ENCODE data around the gene SERPINB7.

SERPINB7 gene

GRCh38 chr18:63765837-63766236, 9.4 kb upstream of the SERPINB7 start:
- Mint-ChIP-seq H3K27ac (no peak overlapping the region), H3K9me3 (ENCODE audit: low read depth) (peaks cover 4% of the 10 kb centered on the region), H3K4me1 (ENCODE audit: low read depth) (no peaks in the 10 kb centered on the region), H3K27me3 (peaks cover 5% of the 10 kb centered on the region), H3K4me3 (no peak overlapping the region), H3K36me3 (no peaks in the 10 kb centered on the region)

GRCh38 chr18:63773551-63773950, 1.7 kb upstream of the SERPINB7 start:
- no peak overlapping the region for H3K4me3 Mint-ChIP-seq
- no peaks in the 10 kb centered on the region for H3K4me1 Mint-ChIP-seq (ENCODE audit: low read depth)
- H3K27me3 Mint-ChIP-seq, result peaks cover 11% of the 10 kb centered on the region
- no peak overlapping the region for H3K27ac Mint-ChIP-seq
- H3K36me3 Mint-ChIP-seq, result no peaks in the 10 kb centered on the region
- H3K9me3 Mint-ChIP-seq (ENCODE audit: low read depth), result no peaks in the 10 kb centered on the region

GRCh38 chr18:63774511-63774910, 707 bp upstream of the SERPINB7 start:
- no peak overlapping the region for H3K27ac Mint-ChIP-seq
- H3K4me1 Mint-ChIP-seq (ENCODE audit: low read depth), result no peaks in the 10 kb centered on the region
- no peaks in the 10 kb centered on the region for H3K9me3 Mint-ChIP-seq (ENCODE audit: low read depth)

GRCh38 chr18:63779386-63779785, 4.2 kb downstream of the SERPINB7 start:
- Mint-ChIP-seq H3K4me1 (ENCODE audit: low read depth) (no peaks in the 10 kb centered on the region), H3K9me3 (ENCODE audit: low read depth) (no peaks in the 10 kb centered on the region), H3K27me3 (no peaks in the 10 kb centered on the region), H3K36me3 (no peaks in the 10 kb centered on the region), H3K4me3 (no peak overlapping the region), H3K27ac (no peak overlapping the region)

More at GRCh38 chr18:63774511-63774910, 707 bp upstream of the SERPINB7 start:
- Mint-ChIP-seq H3K4me3 (no peak overlapping the region), H3K27me3 (peaks cover 11% of the 10 kb centered on the region), H3K36me3 (no peaks in the 10 kb centered on the region)

- Mint-ChIP-seq H3K36me3 (no peaks in the 10 kb centered on the region), H3K9me3 (ENCODE audit: low read depth) (no peaks in the 10 kb centered on the region), H3K27me3 (no peaks in the 10 kb centered on the region), H3K27ac (no peak overlapping the region), H3K4me3 (no peak overlapping the region), H3K4me1 (ENCODE audit: low read depth) (peaks cover 2% of the 10 kb centered on the region)
These were observed 8.2 kb downstream of the SERPINB7 start for GRCh38 chr18:63783394-63783793.

- Mint-ChIP-seq H3K4me3 (no peak overlapping the region), H3K4me1 (ENCODE audit: low read depth) (peaks cover 8% of the 10 kb centered on the region), H3K27ac (no peak overlapping the region), H3K27me3 (no peaks in the 10 kb centered on the region), H3K36me3 (no peaks in the 10 kb centered on the region), H3K9me3 (ENCODE audit: low read depth) (no peaks in the 10 kb centered on the region)
These were observed 9.7 kb downstream of the SERPINB7 start for GRCh38 chr18:63784787-63785452.

DNA sequence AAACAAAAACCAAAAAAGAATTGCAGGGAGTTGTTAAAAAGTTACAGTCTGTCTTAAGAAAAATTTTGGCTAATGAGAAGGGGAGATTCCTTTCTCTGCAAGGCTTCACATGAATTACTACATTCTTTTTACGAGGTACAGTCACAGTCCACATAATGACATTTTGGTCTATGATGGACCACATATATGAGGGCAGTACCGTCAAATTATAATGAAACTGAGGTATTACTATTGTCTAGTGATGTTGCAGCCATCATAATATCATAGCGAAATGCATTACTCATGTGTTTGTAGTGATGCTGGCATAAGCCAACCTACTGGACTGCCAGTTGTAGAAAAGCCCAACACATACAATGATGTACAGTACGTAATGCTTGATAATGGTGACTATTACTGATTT, 12.5 kb downstream of the SERPINB7 start:
- no peaks in the 10 kb centered on the region for H3K36me3 Mint-ChIP-seq
- no peaks in the 10 kb centered on the region for H3K9me3 Mint-ChIP-seq (ENCODE audit: low read depth)
- peaks cover 8% of the 10 kb centered on the region for H3K4me1 Mint-ChIP-seq (ENCODE audit: low read depth)
- no peak overlapping the region for H3K4me3 Mint-ChIP-seq
- H3K27ac Mint-ChIP-seq, result no peak overlapping the region
- H3K27me3 Mint-ChIP-seq, result no peaks in the 10 kb centered on the region

DNA sequence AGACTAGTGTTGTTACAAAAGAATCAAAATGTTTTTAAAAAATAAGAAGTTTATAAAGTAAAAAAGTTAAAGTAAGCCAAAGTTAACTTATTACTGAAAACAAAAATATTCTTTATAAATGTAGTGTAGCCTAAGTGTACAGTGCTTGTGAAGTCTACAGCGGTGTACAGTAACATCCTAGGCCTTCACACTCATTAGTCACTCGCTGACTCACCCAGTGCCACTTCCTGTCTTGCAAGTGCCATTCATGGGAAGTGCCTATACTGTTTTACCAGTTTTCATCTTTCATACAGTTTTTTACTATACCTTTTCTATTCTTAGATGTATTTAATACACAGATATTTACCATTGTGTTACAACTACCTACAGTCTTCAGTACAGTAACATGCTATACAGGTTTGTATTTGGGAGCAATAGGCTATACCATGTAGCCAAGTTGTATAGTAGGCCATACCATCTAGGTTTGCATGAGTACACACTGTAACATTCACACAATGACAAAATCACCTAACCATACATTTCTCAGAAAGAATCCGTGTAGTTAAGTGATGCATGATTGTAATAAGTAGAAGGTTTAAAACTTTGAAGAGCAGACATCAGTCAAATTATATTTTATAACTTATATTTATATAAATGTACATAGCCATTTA, 13.4 kb downstream of the SERPINB7 start:
- Mint-ChIP-seq H3K27ac (no peak overlapping the region), H3K27me3 (peaks cover 2% of the 10 kb centered on the region), H3K4me1 (ENCODE audit: low read depth) (peaks cover 8% of the 10 kb centered on the region), H3K9me3 (ENCODE audit: low read depth) (no peaks in the 10 kb centered on the region), H3K36me3 (no peaks in the 10 kb centered on the region), H3K4me3 (no peak overlapping the region)

DNA sequence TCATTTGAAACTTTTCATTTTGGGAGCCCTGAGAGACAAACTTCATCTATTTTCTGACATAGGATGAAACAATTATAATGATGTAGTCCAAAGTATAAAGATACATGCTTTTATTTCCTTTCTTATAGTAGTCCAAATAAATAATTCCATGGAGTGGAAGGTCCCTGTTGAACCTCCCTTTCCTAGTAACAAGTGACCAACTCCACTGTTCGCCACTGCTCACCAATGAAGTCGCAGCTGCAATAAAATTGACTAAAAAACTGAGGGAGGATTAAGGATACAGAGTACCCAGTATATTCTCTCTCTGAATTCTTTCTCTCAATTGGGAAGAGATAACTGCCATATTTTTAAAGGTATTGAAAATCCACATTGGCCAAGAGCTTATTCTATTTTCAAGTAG, 14.1 kb downstream of the SERPINB7 start:
- Mint-ChIP-seq H3K4me3 (no peak overlapping the region), H3K27ac (no peak overlapping the region), H3K36me3 (no peaks in the 10 kb centered on the region), H3K9me3 (ENCODE audit: low read depth) (no peaks in the 10 kb centered on the region), H3K27me3 (peaks cover 2% of the 10 kb centered on the region), H3K4me1 (ENCODE audit: low read depth) (peaks cover 8% of the 10 kb centered on the region)

GRCh38 chr18:63795606-63796005, 20.4 kb downstream of the SERPINB7 start:
- H3K27ac Mint-ChIP-seq, result no peak overlapping the region
- H3K4me3 Mint-ChIP-seq, result no peak overlapping the region
- H3K27me3 Mint-ChIP-seq, result peaks cover 3% of the 10 kb centered on the region
- H3K9me3 Mint-ChIP-seq (ENCODE audit: low read depth), result no peaks in the 10 kb centered on the region
- no peaks in the 10 kb centered on the region for H3K36me3 Mint-ChIP-seq
- no peaks in the 10 kb centered on the region for H3K4me1 Mint-ChIP-seq (ENCODE audit: low read depth)

- Mint-ChIP-seq H3K27me3 (peaks cover 2% of the 10 kb centered on the region), H3K9me3 (ENCODE audit: low read depth) (no peaks in the 10 kb centered on the region), H3K4me1 (ENCODE audit: low read depth) (no peaks in the 10 kb centered on the region), H3K27ac (no peak overlapping the region), H3K4me3 (no peak overlapping the region), H3K36me3 (no peaks in the 10 kb centered on the region)
These were observed 24.0 kb downstream of the SERPINB7 start for GRCh38 chr18:63799189-63799588.

DNA sequence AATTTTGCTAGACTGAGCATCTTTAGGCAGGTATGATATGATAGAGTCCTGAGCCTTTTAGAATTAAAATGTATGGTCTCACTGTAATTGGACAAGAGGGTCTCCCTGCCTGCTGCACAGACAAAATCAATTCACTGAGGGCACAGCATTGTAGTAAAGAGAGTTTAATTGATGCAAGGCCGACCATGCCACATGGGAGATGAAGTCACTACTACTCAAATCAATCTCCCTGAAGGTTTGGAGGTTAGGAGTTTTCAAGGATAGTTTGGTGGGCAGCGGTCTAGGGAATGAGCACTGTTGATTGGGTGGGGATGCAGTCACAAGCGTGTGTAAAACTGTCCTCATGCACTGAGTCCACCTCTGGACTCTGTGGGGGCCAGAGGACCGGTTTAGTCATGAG, 26.1 kb downstream of the SERPINB7 start:
- H3K4me1 Mint-ChIP-seq (ENCODE audit: low read depth), result no peaks in the 10 kb centered on the region
- peaks cover 2% of the 10 kb centered on the region for H3K27me3 Mint-ChIP-seq
- H3K4me3 Mint-ChIP-seq, result no peak overlapping the region
- H3K9me3 Mint-ChIP-seq (ENCODE audit: low read depth), result no peaks in the 10 kb centered on the region
- no peaks in the 10 kb centered on the region for H3K36me3 Mint-ChIP-seq
- no peak overlapping the region for H3K27ac Mint-ChIP-seq

GRCh38 chr18:63808125-63808524, 32.9 kb downstream of the SERPINB7 start:
- Mint-ChIP-seq H3K4me1 (ENCODE audit: low read depth) (no peaks in the 10 kb centered on the region), H3K27me3 (peaks cover 7% of the 10 kb centered on the region), H3K36me3 (no peaks in the 10 kb centered on the region), H3K27ac (no peak overlapping the region), H3K4me3 (no peak overlapping the region), H3K9me3 (ENCODE audit: low read depth) (no peaks in the 10 kb centered on the region)

DNA sequence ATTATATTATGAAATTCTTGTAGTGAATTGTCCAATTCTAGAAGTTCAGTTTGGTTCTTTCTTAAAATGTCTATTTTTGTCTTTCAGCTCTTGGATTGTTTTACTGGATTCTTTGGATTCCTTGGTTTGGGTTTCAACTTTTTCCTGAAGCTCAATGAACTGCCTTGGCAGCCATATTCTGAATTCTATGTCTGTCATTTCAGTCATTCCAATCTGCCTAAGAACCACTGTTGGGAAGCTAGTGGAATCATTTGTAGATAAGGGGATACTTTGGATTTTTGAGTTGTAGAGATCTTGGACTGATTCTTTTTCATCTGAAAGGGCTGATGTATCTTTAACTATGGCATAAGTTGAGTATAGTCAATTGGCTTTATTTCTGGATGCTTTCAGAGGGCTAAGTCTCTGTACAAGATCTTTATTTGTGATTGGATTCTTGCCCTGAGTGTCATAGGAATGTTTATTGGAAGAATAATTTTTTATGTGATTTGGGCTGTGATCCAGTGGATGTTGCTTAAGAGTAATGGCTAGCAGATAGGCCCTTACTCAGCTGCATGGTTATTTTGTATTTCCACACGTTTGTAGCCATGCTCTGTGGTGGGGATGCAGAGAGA, 42.3 kb downstream of the SERPINB7 start:
- H3K27me3 Mint-ChIP-seq, result peaks cover 4% of the 10 kb centered on the region
- no peak overlapping the region for H3K27ac Mint-ChIP-seq
- H3K36me3 Mint-ChIP-seq, result no peaks in the 10 kb centered on the region
- no peaks in the 10 kb centered on the region for H3K4me1 Mint-ChIP-seq (ENCODE audit: low read depth)
- no peak overlapping the region for H3K4me3 Mint-ChIP-seq
- peaks cover 16% of the 10 kb centered on the region for H3K9me3 Mint-ChIP-seq (ENCODE audit: low read depth)

- H3K9me3 Mint-ChIP-seq (ENCODE audit: low read depth), result peaks cover 16% of the 10 kb centered on the region
These were observed 43.0 kb downstream of the SERPINB7 start for GRCh38 chr18:63818212-63818611.

More at GRCh38 chr18:63818212-63818611, 43.0 kb downstream of the SERPINB7 start:
- H3K4me1 Mint-ChIP-seq (ENCODE audit: low read depth), result no peaks in the 10 kb centered on the region
- no peak overlapping the region for H3K27ac Mint-ChIP-seq
- peaks cover 5% of the 10 kb centered on the region for H3K27me3 Mint-ChIP-seq
- no peaks in the 10 kb centered on the region for H3K36me3 Mint-ChIP-seq
- H3K4me3 Mint-ChIP-seq, result no peak overlapping the region
